ENCODE results near the gene TMEM121.
A peak's percentile ranks its signal among the peaks of the same experiment; 100 is the strongest.
"Not testable (repeated sequence)": the region's sequence is repeated elsewhere in the genome, so short reads cannot be mapped to it uniquely, and the experiment has no call there.

The TMEM121 gene

DNA sequence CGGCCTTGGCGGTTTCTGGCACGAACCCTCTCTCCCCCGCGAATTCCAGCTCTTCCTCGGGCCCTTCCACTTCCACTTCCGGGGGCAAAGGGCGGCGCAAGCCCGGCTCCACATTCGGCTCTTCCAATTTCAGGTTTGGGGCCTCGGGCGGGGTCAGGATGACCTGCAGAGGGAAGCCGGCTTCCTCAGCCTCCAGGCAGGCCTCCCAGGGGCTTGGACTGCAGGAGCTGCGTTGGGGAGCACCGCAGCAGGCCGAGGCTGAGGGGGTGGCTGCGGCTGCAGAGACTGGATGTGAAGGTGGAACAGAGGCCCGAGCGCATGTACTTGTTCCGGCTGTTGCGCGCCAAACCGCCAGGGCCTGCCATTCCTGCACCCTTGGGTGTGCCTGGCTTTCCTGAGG, 20.7 kb downstream of the TMEM121 start:
- not testable (repeated sequence) for DNase-seq

- no peak for DNase-seq
Observed at GRCh38 chr14:105547741-105548169, 21.4 kb downstream of the TMEM121 start.

DNA sequence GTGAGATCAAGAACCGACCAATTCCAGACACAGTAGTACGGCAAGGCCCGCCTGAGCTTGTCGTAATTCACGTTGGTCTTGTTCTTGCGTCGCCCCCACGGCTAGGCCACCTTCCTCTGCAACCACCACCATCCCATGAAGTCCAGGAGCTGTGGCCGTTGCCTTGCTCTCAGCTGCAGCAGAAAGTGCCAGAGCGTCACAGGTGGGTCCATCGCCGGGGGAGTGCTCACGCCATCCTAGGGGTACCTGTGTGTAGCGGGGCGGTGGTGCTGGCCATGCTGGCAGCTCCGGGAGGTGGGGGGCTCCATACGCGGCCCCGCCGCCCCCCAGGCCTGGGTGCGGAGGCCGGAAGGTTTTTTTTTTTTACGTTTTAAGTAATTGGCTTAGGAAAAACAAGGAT, 23.1 kb downstream of the TMEM121 start:
- DNase-seq = no peak

DNA sequence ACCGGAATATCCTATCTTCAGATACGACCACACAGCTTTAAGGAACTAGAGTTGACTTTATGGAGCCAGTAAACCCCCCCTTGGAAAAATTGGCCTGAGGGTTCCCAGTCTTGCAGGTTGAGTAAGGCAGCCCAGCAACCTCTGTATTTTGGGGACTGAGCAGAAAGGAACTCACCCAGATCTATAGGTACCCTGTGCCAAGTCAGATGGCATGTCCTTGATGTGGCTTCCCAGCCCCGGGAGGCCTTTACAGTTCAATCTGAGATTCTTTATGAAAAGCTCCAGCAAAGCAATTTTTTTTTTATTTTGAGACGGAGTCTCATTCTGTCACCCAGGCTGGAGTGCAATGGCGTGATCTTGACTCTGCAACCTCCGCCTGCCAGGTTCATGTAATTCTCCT, 27.6 kb downstream of the TMEM121 start:
- no peak for DNase-seq

GRCh38 chr14:105554523-105554922, 28.1 kb downstream of the TMEM121 start:
- no peak for DNase-seq

DNA sequence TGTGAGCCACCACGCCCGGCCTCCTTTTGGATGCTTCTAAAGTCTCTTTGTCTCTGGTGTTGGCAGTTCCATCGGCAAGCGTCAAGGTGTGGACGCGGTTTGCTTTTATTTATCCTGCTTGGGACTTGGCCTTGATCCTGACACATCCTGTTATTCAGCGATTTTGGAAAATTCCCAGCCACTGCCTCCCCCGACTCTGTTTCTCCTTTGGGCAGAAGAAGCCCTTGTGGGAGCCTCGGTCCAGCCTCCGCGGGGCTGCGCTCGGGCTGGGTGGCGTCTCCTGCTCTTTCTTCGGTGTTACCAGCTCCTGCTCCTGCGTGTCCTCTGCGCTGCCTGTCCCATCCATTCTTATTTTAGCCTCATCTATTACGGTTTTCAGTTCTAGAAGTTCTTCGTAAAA, 31.3 kb downstream of the TMEM121 start:
- not testable (repeated sequence) for DNase-seq

DNA sequence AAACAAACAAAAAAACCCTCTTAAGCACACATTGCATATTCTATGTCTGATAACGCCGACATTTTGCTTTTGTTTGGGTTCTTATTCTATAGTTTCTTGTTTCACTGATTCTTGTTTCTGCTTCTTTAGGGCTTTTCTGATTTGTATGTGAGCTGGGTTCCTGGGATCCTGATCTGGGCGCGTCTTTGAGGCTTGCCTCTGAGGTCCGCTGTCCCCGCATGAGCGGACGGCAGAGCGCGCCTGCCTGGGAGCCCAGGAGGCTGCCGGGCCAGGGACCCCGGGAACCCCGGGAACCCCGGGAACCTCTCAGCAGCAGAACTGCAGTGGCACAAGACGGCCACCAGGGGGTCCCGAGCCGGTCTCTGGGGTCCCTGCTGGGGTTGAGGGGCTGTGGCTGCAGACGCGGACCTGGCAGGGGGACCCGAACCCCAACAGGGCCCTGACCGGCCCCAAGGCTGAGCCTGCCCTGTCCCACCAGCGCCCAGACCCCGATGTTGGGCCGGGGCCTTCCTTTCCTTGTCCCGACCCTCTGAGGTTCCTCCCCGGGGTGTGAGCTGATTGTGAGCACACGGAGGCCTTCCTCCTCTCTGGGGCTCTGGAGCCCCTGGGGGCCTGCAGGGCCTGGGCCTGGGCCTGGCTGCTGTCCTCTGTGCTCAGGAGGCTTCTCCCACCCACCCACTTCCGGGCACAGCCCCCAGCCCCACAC, 32.2 kb downstream of the TMEM121 start:
- not testable (repeated sequence) for DNase-seq

DNA sequence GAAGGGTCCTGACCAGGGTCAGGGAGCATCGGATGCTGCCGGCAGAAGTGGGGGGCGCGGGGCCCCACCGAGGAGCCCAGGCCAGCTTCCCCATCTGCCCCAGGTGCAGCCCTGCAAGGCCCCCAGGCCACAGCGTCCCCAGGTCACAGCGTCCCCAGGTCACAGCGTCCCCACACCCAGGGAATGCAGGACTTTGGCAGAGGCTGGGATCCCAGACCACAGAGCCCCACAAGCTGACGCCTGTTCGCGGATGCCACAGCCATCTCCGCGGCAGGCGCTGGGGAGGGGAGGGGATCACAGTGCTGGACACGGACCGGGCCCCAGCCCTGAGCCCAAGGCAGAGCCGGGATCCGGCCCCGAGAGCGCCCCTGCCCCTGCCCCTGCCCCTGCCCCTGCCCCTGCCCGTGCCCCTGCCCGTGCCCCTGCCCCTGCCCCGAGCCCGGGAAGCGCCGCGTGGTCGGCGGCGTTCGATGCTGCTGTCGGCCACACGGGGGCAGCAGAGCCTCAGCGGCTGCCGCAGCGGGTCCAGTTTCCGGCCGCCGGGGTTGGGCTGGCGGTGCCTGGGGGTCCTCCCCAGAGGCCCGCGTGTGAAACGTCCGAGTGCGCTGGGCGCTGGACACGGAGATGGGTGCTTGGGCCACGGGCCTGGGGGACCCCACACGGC, 33.1 kb downstream of the TMEM121 start:
- DNase-seq = not testable (repeated sequence)

DNA sequence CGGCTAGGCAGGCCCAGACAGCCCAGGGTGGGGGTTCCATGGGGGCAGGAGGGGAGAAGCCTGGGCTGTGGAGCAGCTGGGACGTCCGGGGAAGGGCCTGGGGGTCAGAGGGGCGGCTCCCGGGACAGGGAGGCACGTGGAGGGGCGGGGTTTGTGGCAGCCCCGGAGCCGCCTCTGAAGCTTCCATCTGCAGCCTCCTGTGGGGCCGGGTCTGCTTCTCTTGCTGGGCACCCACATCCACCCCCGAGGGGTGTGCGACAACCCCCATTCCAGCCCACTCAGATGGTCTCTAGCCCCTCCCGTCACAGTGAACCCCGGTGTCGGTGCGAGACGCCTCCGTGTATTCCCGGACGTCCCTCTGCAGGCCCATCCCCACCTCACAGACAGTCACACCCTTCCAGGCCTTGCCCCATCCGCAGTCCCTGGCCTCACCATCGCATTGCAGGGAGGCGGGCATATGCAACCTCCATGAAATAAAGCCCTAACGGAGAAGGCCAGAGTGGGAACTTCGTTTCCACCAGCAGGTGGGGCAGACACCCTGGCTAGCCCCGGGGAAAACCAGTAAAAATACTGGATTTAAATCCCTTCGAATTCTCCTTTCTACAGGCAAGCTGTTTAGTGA, 33.8 kb downstream of the TMEM121 start:
- DNase-seq = not testable (repeated sequence)

GRCh38 chr14:105561345-105561744, 35.0 kb downstream of the TMEM121 start:
- DNase-seq = not testable (repeated sequence)

- DNase-seq = no peak
Observed at GRCh38 chr14:105562713-105563346, 36.4 kb downstream of the TMEM121 start.

DNA sequence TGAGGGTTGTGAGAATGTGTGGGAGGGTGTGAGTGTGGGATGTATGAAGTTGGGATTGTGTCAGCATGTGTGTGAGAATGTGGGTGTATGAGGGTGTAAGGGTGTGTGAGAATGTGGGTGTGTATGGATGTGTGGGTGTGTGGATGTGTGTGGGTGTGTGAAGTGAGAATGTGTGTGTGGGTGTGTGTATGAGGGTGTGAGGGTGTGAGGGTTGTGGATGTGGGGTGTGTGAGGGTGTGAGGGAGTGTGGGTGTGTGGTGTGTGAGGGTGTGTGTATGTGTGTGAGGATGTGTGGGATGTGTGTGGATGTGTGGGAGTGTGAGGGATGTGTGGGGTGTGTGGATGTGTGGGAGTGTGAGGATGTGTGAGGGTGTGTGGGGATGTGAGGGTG, 37.0 kb downstream of the TMEM121 start:
- DNase-seq = no peak

GRCh38 chr14:105564536-105564935, 38.2 kb downstream of the TMEM121 start:
- not testable (repeated sequence) for DNase-seq

DNA sequence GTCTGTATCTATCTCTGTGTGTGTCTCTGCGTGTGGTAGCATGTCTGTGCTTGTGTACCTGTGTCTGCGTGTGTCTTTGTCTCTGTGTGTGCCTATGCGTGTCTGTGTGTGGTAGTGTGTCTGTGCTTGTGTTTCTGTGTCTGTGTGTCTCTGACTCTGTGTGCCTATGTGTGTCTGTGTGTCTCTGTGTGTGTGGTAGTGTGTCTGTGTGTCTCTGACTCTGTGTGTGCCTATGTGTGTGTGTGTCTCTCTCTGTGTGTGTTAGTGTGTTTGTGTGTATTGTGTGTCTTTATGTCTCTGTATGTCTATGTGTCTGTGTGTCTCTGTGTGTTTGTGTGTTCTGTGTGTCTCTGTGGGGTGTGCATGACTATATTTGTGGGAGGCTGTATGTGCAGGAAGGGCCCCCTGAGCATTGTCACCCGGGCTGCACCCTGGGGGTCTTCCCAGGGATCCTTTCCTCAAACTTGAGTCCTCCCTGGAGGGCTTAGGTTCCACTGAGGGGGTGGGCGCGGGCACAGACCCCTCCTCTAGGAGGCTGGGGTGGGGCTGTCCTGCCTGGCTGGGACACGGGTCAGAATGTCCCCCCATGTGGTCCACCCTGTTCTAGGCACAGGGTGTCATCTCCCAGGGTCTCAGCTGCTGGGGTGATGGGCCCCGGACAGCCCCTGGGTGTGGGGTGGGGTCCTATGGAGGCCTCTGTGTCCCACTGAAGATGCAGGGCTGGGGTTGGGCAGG, 39.0 kb downstream of the TMEM121 start:
- DNase-seq = not testable (repeated sequence)

- DNase-seq = not testable (repeated sequence)
Observed at GRCh38 chr14:105566248-105567163, 40.1 kb downstream of the TMEM121 start.

DNA sequence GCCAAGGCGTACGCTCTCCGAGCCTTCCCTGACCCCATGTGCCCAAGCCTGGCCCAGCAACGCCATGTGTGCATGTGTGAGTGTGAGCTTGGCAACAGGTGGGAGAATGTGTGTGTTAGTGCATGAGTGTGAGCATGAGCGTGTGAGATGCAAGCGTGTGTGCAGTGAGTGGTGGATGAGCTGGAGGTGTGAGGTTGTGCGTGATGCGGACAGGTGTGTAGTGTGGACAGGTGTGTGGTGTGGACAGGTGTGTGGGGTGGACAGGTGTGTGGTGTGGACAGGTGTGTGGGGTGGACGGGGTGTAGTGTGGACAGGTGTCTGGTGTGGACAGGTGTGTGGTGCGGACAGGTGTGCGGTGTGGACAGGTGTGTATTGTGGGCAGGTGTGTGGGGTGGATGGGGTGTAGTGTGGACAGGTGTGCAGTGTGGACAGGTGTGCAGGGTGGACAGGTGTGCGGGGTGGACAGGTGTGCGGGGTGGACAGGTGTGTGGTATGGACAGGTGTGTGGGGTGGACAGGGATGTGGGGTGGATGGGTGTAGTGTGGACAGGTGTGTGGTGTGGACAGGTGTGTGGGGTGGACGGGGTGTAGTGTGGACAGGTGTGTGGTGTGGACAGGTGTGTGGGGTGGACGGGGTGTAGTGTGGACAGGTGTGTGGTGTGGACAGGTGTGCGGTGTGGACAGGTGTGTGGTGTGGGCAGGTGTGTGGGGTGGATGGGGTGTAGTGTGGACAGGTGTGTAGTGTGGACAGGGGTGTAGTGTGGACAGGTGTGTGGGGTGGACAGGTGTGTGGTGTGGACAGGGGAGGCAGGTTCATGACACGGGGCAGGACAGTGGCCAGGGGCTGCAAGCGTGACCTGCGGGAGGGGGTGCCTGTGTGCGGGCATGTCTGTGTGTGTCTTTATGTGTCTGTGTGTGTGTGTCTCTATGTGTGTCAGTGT, 41.1 kb downstream of the TMEM121 start:
- DNase-seq = not testable (repeated sequence)

DNA sequence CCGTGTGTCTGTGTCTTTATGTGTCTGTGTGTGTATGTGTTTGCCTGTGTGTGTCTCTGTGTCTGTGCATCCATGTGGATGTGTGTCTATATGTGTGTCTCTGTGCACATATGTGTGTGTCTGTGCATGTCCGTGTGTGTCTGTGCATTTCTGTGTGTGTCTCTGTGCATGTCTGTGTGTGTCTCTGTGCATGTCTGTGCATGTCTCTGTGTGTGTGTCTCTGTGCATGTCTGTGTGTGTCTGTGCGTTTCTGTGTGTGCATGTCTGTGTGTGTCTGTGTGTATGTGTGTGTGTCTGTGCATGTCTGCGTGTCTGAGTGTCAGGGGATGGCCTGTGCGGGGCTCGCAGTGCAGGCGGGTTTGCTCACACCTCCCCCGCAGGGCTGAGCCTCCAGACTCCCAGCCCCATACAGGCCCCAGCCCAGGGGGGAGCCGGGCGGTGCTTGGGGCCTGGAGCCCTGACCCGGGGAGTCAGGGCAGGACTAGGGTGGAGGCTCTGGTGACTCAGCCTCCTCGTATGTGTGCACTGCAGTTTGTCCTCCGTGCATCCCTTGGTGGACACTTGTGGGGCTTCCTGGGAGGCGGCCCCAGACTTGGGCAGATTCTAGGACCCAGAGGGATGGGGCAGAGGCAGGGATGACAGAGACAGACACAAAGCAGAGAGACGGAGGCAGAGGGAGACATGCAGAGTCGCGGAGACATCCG, 41.9 kb downstream of the TMEM121 start:
- DNase-seq = peak; percentile 7

- DNase-seq = no peak
Observed at GRCh38 chr14:105568859-105569766, 42.7 kb downstream of the TMEM121 start.

Measured in fibroblast of skin of back (primary cell).